K562 (cell line): ENCODE data around the gene PRKCE. TPM values are rescaled to one million over a fixed set of nuclear protein-coding genes. Genes with fewer than 3 reads are reported as not detected.
A peak's percentile ranks its signal among the peaks of the same experiment; 100 is the strongest.

ENCODE experiments used
- ATAC-seq: fragments of 200-7000 bp; cut with Tn5 transposase; 3 replicates; pipeline ENCODE4 v1.9.1; 2020; ENCODE audit warnings: moderate library complexity
- BruUV-seq: library from RNA; stranded (reverse); fragments of 400-500 nt; replicated peaks from 2 replicates; lab custom pipeline; 2021; lab: Mats Ljungman, UMichigan
- CTCF ChIA-PET: fragments of 300-600 bp; formaldehyde crosslinking; extraction: SDS; loops from one replicate; lab custom pipeline; 2021; ENCODE audit warnings: low intra/inter-chr PET ratio; lab: Yijun Ruan, JAX
- POLR2A ChIA-PET: fragments of 300-600, 350-650 bp; sonication (Branson Sonifier 250); formaldehyde crosslinking; extraction: SDS; loops from one replicate; lab custom pipeline; 2021; ENCODE audit warnings: antibody characterized with exemption, inconsistent platforms; lab: Yijun Ruan, JAX
- DNase-seq, 4 experiments: peaks; one replicate each; pipeline versions ENCODE4 v3.0.0 to v3.0.0-alpha.2; 2011 to 2018; ENCODE audit warnings: low spot score in 3 of 4, mixed read lengths in 3 of 4; ENCODE audit errors: extremely low read depth in 1 of 4
- FAIRE-seq: peaks from 2 replicates; lab custom pipeline; 2011; peaks lifted over from hg19 to GRCh38; lab: Jason Lieb, UNC
- H2AFZ ChIP-seq: 2 replicates; pipeline ENCODE4 v1.6.0; 2011; ENCODE audit warnings: low read depth, low read length, control low read depth, inconsistent platforms
- H3K27ac ChIP-seq: fragments of 200-600 bp; 3 replicates; pipeline ENCODE4 v1.8.0; 2011; ENCODE audit warnings: low read depth, mild to moderate bottlenecking, control low read depth, inconsistent platforms, low read length, moderate library complexity, mixed read lengths; ENCODE audit errors: extremely low read depth
- H3K27me3 ChIP-seq, 2 experiments: fragments of 300-600 bp in 1 of 2; 2 replicates in 1 of 2; 3 replicates in 1 of 2; pipeline versions ENCODE4 v1.6.0 to v1.8.0; 2011; ENCODE audit warnings: inconsistent platforms in 2 of 2, low read length in 2 of 2, mild to moderate bottlenecking in 1 of 2, mixed read lengths in 1 of 2, moderate library complexity in 1 of 2; ENCODE audit not compliant: control insufficient read depth in 2 of 2, insufficient read depth in 2 of 2
- H3K36me3 ChIP-seq: fragments of 300-600 bp; 3 replicates; pipeline ENCODE4 v1.8.0; 2011; ENCODE audit warnings: mild to moderate bottlenecking, low read length, inconsistent platforms; ENCODE audit not compliant: control insufficient read depth, insufficient read depth
- H3K4me1 ChIP-seq, 2 experiments: fragments of 200-600 bp in 1 of 2; replicated peaks in 1 of 2; 2 replicates in 1 of 2; 3 replicates in 1 of 2; pipeline versions ENCODE4 v1.5.1 to v1.8.0; 2011; ENCODE audit warnings: inconsistent platforms in 2 of 2, low read length in 2 of 2, mild to moderate bottlenecking in 1 of 2, mixed read lengths in 1 of 2, moderate library complexity in 1 of 2; ENCODE audit not compliant: control insufficient read depth in 2 of 2, insufficient read depth in 2 of 2
- H3K4me2 ChIP-seq: 2 replicates; pipeline ENCODE4 v1.6.1; 2011; ENCODE audit warnings: low read length, control low read depth, inconsistent platforms, mixed read lengths; ENCODE audit not compliant: insufficient read depth
- H3K4me3 ChIP-seq: fragments of 200-600 bp; sonication (generic), shearing (Covaris generic); 2 replicates; pipeline ENCODE4 v1.5.1; 2016; ENCODE audit warnings: control low read depth, inconsistent platforms
- H3K79me2 ChIP-seq: fragments of 200-600 bp; 3 replicates; pipeline ENCODE4 v1.8.0; 2011; ENCODE audit warnings: low read length, inconsistent platforms; ENCODE audit not compliant: control insufficient read depth, insufficient read depth
- H3K9ac ChIP-seq, 2 experiments: 2 replicates each; pipeline versions ENCODE4 v1.6.0 to v1.6.1; 2011; ENCODE audit warnings: low read depth in 2 of 2, low read length in 2 of 2, control low read depth in 1 of 2, inconsistent platforms in 1 of 2, mild to moderate bottlenecking in 1 of 2, mixed read lengths in 1 of 2; ENCODE audit not compliant: insufficient read depth in 1 of 2
- H3K9me1 ChIP-seq: one replicate; pipeline ENCODE4 v1.6.0; 2011; ENCODE audit warnings: inconsistent platforms, mild to moderate bottlenecking, low read length, moderate library complexity; ENCODE audit not compliant: control insufficient read depth, insufficient read depth
- H3K9me3 ChIP-seq: replicated peaks from 2 replicates; pipeline ENCODE4 v1.5.1; 2011; ENCODE audit warnings: low read depth, low read length, inconsistent platforms; ENCODE audit not compliant: control insufficient read depth, insufficient read depth
- H4K20me1 ChIP-seq: replicated peaks from 2 replicates; pipeline ENCODE4 v1.6.1; 2011; ENCODE audit warnings: low read length, inconsistent platforms, mixed read lengths; ENCODE audit not compliant: control insufficient read depth, insufficient read depth
- EP300 ChIP-seq: IDR thresholded peaks from 2 replicates; pipeline ENCODE4 v1.6.1; 2012; ENCODE audit warnings: low read length, improper control_type of control experiment
- ERF ChIP-seq: fragments of 450-650 bp; formaldehyde crosslinking; IDR thresholded peaks from 2 replicates; pipeline ENCODE4 v1.4.0; 2020; ENCODE audit warnings: mild to moderate bottlenecking, mixed read lengths
- FOSL1 ChIP-seq: fragments of 200-800 bp; sonication (Bioruptor generic); conservative IDR thresholded peaks from 2 replicates; pipeline ENCODE4 v1.6.1; 2016; ENCODE audit warnings: missing genetic modification characterization, missing compliant biosample characterization
- HMG20B ChIP-seq: fragments of 250-450 bp; sonication (Bioruptor Pico); IDR thresholded peaks from 2 replicates; pipeline ENCODE4 v1.5.0; 2021; ENCODE audit warnings: mild to moderate bottlenecking
- KLF16 ChIP-seq: IDR thresholded peaks from 2 replicates; pipeline ENCODE4 v1.6.1; 2016; ENCODE audit warnings: antibody characterized with exemption
- NFRKB ChIP-seq: fragments of 450-650 bp; IDR thresholded peaks from 2 replicates; pipeline ENCODE4 v1.6.1; 2016; ENCODE audit warnings: low read depth
- RBM14 ChIP-seq: fragments of 200-400 bp; formaldehyde crosslinking; IDR thresholded peaks from 2 replicates; pipeline ENCODE4 v1.6.1; 2018; ENCODE audit warnings: low read depth, mild to moderate bottlenecking, low read length, moderate library complexity, borderline replicate concordance; ENCODE audit not compliant: insufficient read depth
- SMARCA5 ChIP-seq: fragments of 450-650 bp; IDR thresholded peaks from 2 replicates; pipeline ENCODE4 v1.6.1; 2016
- SREBF1 ChIP-seq: fragments of 150-350 bp; IDR thresholded peaks from 2 replicates; pipeline ENCODE4 v1.6.1; 2014; ENCODE audit warnings: antibody characterized with exemption, low read depth, low read length, borderline replicate concordance
- TEAD1 ChIP-seq, 2 experiments: fragments of 450-650 bp in 1 of 2; sonication (generic) in 1 of 2; formaldehyde crosslinking; IDR thresholded peaks; 2 replicates each; pipeline versions ENCODE4 v1.4.0 to v1.8.0; 2020 to 2022; ENCODE audit warnings: mild to moderate bottlenecking in 2 of 2, missing genetic modification reagents in 1 of 2
- TEAD2 ChIP-seq: fragments of 450-650 bp; IDR thresholded peaks from 2 replicates; pipeline ENCODE4 v1.6.1; 2016; ENCODE audit warnings: missing genetic modification characterization, control low read depth, missing compliant biosample characterization
- TRIM28 ChIP-seq: fragments of 450-650 bp; IDR thresholded peaks from 2 replicates; pipeline ENCODE4 v1.6.1; 2017
- YBX1 ChIP-seq: fragments of 450-650 bp; IDR thresholded peaks from 2 replicates; pipeline ENCODE4 v1.7.1; 2016; ENCODE audit warnings: mild to moderate bottlenecking
- ZNF174 ChIP-seq: fragments of 250-450 bp; sonication (Bioruptor Pico); IDR thresholded peaks from 2 replicates; pipeline ENCODE4 v1.4.0; 2020; ENCODE audit warnings: mild to moderate bottlenecking
- ZNF175 ChIP-seq: fragments of 200-800 bp; sonication (Bioruptor generic); IDR thresholded peaks from 2 replicates; pipeline ENCODE4 v1.6.1; 2016; ENCODE audit warnings: low read depth, mild to moderate bottlenecking, missing genetic modification characterization, missing compliant biosample characterization
- ZNF668 ChIP-seq: fragments of 250-450 bp; sonication (Bioruptor Pico); IDR thresholded peaks from 2 replicates; pipeline ENCODE4 v1.8.0; 2022; ENCODE audit warnings: mild to moderate bottlenecking, inconsistent platforms
- WGBS: fragments of 100-300 bp; shearing (Covaris generic); methylation state at CpG from one replicate; pipeline ENCODE4 v1.1.6; 2016; ENCODE audit warnings: low coverage, mixed read lengths; ENCODE audit not compliant: insufficient coverage; ENCODE audit errors: missing lambda C conversion rate; 5-methylcytosine and 5-hydroxymethylcytosine counted together
- in situ Hi-C: fragments of 300-500 bp; cut with MboI; formaldehyde crosslinking; loops from 4 replicates; pipeline ENCODE4 v1.15.0; 2018; ENCODE audit warnings: inconsistent platforms, mixed read lengths
- intact Hi-C: fragments of 100-400 bp; cut with micrococcal nuclease; formaldehyde crosslinking; loops from 2 replicates; pipeline ENCODE4 v1.14.2; 2022
- polyA plus RNA-seq, 8 experiments: library from polyadenylated mRNA; depleted of rRNA in 4 of 8; stranded (reverse) in 5 of 8; unstranded in 3 of 8; fragments of >200 nt; fragmentation: Nextera tagmentation in 2 of 8; fragmentation: Illumina TruSeq in 1 of 8; extraction: Ambion mirVana in 2 of 8; extraction: Trizol in 1 of 8; gene quantifications; 2 replicates each; pipeline versions ENCODE4 v1.2.1 to v1.2.3, GENCODE V29; 2011 to 2014; ENCODE audit warnings: inconsistent platforms in 1 of 8, missing spikeins in 1 of 8
- total RNA-seq, 7 experiments: library from RNA; depleted of rRNA in 6 of 7; stranded (reverse); fragments of >200 nt in 6 of 7; fragmentation: Illumina TruSeq in 2 of 7; extraction: Trizol in 2 of 7; gene quantifications; 2 replicates each; pipeline versions ENCODE4 v1.2.1 to v1.2.3, GENCODE V29; 2011 to 2021; ENCODE audit warnings: low replicate concordance in 1 of 7
- TF ChIP-seq, protein P1 (sequence below): fragments of 250-450 bp; sonication (Bioruptor Pico); IDR thresholded peaks from 2 replicates; pipeline ENCODE4 v1.8.0; 2021; ENCODE audit warnings: mild to moderate bottlenecking, moderate library complexity
- TF ChIP-seq, protein P2 (sequence below): sonication (generic); formaldehyde crosslinking; IDR thresholded peaks from 2 replicates; pipeline ENCODE4 v1.8.0; 2022; ENCODE audit warnings: missing genetic modification reagents, mild to moderate bottlenecking, moderate library complexity, borderline replicate concordance
- TF ChIP-seq, protein P3 (sequence below): fragments of 200-800 bp; sonication (Bioruptor generic); IDR thresholded peaks from 2 replicates; pipeline ENCODE4 v1.6.1; 2017; ENCODE audit warnings: missing genetic modification characterization, missing compliant biosample characterization
- TF ChIP-seq, protein P4 (sequence below): fragments of 250-450 bp; sonication (Bioruptor Pico); IDR thresholded peaks from 2 replicates; pipeline ENCODE4 v1.5.0; 2021

PRKCE gene
- total and polyA plus RNA-seq, 9 of the 15 experiments (the other 6 are each of a cell fraction or from before 2014, with no cell fraction given): 0.06 to 1.0 (median 0.22) TPM; not detected in 1

DNA sequence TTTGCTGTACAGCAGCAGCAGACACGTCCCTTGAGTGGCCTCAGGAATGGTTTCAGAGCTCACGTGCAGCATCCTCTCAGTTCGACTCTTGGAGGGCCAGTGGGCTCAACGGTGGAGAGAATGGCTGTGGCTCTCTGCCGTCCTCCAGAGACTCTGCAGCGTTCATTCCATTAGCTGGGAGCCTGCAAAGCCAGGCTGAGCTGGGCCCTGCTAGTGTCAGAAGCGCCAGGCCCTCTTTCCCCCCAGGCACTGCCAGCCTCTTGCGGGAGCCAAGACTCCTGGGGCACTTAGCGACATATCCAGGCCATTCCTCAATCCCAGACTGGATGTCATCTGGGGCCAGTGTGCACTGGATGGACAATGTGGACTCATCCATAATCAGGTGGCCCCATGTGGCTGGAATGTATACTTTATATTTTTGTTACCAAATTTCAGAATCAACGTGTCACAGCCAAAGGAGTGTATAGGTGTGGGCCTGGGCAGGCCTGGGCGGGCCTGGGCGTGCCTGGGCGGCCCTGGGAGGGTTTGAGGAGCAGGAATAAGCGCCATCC lies 520.6 kb downstream of the PRKCE start:
- no peak overlapping the region for H2AFZ ChIP-seq
- in situ Hi-C loops: no loop called here
- no peak overlapping the region for H3K4me3 ChIP-seq
- H4K20me1 ChIP-seq: no peaks in the 10 kb centered on the region; the same call in 1 of the 2 replicates
- DNase-seq (no peak), ATAC-seq (peak; percentile 58; the same call in 2 of the 3 replicates), FAIRE-seq (no peak)
- ChIA-PET CTCF (no interaction called here), POLR2A (interaction anchor here (0.5 to 0.6 kb wide), 3 partner anchors 107 to 1603 kb away, joined by 3 read pairs; no protein-coding TSS in a partner anchor)
- no peaks in the 10 kb centered on the region for H3K9me3 ChIP-seq
- no peaks in the 10 kb centered on the region for H3K79me2 ChIP-seq
- H3K9ac ChIP-seq: no peak overlapping the region
- BruUV-seq: no TSS peak
- intact Hi-C loops: no loop called here
- WGBS: 14% methylated on average over 14 of the region's 14 CpGs
- no peaks in the 10 kb centered on the region for H3K9me1 ChIP-seq
- H3K4me2 ChIP-seq: no peak overlapping the region
- no peaks in the 10 kb centered on the region for H3K36me3 ChIP-seq
- H3K27me3 ChIP-seq: peaks cover 0 to 28% of the 10 kb centered on the region in 2 experiments; a peak in 3 of 5 replicates
- H3K27ac ChIP-seq: no peak overlapping the region
- peaks cover 0 to 5% of the 10 kb centered on the region in 2 experiments; a peak in 2 of 5 replicates for H3K4me1 ChIP-seq
- TF ChIP-seq TRIM28: no peak
- TF ChIP-seq EP300: no peak
- no peak for TF ChIP-seq SMARCA5
- TF ChIP-seq, protein P1, sequence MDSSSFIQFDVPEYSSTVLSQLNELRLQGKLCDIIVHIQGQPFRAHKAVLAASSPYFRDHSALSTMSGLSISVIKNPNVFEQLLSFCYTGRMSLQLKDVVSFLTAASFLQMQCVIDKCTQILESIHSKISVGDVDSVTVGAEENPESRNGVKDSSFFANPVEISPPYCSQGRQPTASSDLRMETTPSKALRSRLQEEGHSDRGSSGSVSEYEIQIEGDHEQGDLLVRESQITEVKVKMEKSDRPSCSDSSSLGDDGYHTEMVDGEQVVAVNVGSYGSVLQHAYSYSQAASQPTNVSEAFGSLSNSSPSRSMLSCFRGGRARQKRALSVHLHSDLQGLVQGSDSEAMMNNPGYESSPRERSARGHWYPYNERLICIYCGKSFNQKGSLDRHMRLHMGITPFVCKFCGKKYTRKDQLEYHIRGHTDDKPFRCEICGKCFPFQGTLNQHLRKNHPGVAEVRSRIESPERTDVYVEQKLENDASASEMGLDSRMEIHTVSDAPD (CRISPR knock-in tag): no peak
- no peak for TF ChIP-seq HMG20B
- no peak for TF ChIP-seq YBX1
- TF ChIP-seq ZNF175 (CRISPR knock-in tag): no peak
- TF ChIP-seq KLF16: no peak
- TF ChIP-seq SREBF1: no peak
- no peak for TF ChIP-seq ZNF174 (CRISPR knock-in tag)
- TF ChIP-seq TEAD2 (tag): peak; percentile 74; the same call in 1 of the 2 replicates
- TF ChIP-seq ZNF668 (CRISPR knock-in tag): no peak
- TF ChIP-seq ERF (CRISPR knock-in tag): no peak
- TF ChIP-seq, protein P2, sequence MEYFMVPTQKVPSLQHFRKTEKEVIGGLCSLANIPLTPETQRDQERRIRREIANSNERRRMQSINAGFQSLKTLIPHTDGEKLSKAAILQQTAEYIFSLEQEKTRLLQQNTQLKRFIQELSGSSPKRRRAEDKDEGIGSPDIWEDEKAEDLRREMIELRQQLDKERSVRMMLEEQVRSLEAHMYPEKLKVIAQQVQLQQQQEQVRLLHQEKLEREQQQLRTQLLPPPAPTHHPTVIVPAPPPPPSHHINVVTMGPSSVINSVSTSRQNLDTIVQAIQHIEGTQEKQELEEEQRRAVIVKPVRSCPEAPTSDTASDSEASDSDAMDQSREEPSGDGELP (CRISPR knock-in tag): no peak
- TF ChIP-seq TEAD1 (CRISPR knock-in tag; IDR thresholded peaks at IDR 0.05): peak; percentile 63 to 88; a peak in 2 of 4 replicates
- TF ChIP-seq NFRKB: no peak
- TF ChIP-seq, protein P3, sequence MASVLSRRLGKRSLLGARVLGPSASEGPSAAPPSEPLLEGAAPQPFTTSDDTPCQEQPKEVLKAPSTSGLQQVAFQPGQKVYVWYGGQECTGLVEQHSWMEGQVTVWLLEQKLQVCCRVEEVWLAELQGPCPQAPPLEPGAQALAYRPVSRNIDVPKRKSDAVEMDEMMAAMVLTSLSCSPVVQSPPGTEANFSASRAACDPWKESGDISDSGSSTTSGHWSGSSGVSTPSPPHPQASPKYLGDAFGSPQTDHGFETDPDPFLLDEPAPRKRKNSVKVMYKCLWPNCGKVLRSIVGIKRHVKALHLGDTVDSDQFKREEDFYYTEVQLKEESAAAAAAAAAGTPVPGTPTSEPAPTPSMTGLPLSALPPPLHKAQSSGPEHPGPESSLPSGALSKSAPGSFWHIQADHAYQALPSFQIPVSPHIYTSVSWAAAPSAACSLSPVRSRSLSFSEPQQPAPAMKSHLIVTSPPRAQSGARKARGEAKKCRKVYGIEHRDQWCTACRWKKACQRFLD (CRISPR knock-in tag): no peak
- TF ChIP-seq, protein P4, sequence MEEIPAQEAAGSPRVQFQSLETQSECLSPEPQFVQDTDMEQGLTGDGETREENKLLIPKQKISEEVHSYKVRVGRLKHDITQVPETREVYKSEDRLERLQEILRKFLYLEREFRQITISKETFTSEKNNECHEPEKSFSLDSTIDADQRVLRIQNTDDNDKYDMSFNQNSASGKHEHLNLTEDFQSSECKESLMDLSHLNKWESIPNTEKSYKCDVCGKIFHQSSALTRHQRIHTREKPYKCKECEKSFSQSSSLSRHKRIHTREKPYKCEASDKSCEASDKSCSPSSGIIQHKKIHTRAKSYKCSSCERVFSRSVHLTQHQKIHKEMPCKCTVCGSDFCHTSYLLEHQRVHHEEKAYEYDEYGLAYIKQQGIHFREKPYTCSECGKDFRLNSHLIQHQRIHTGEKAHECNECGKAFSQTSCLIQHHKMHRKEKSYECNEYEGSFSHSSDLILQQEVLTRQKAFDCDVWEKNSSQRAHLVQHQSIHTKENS (CRISPR knock-in tag): no peak
- TF ChIP-seq RBM14: no peak
- TF ChIP-seq FOSL1: peak; percentile 66
